PC-9 (cell line): ENCODE results near the gene KCNG1. TPM values are rescaled to one million over a fixed set of nuclear protein-coding genes. Genes with fewer than 3 reads are reported as not detected.

ENCODE experiments used
- BruUV-seq: library from RNA; stranded (reverse); fragments of 400-500 nt; replicated peaks from 2 replicates; lab custom pipeline; 2021; lab: Mats Ljungman, UMichigan
- CTCF ChIA-PET: fragments of 300-600 bp; sonication (Branson Sonifier 250); formaldehyde crosslinking; loops from one replicate; lab custom pipeline; 2022; ENCODE audit warnings: antibody characterized with exemption; lab: Charles Lee
- POLR2A ChIA-PET: fragments of 300-600 bp; sonication (Branson Sonifier 250); formaldehyde crosslinking; loops from one replicate; lab custom pipeline; 2022; ENCODE audit warnings: antibody characterized with exemption; ENCODE audit not compliant: unreplicated experiment; lab: Charles Lee
- DNase-seq, 2 experiments: peaks; one replicate each; pipeline versions ENCODE4 v3.0.0 to v3.0.0-alpha.2; 2015 to 2022; ENCODE audit warnings: mixed read lengths in 1 of 2
- H2AFZ ChIP-seq: fragments of 200-600 bp; sonication (generic); 2 replicates; pipeline ENCODE4 v1.8.1; 2017; ENCODE audit warnings: antibody characterized with exemption
- H3F3A ChIP-seq: fragments of 200-600 bp; sonication (generic); 2 replicates; pipeline ENCODE4 v1.8.1; 2017; ENCODE audit warnings: antibody characterized with exemption, mild to moderate bottlenecking, low read depth; ENCODE audit not compliant: insufficient read depth
- H3K27ac ChIP-seq: fragments of 200-600 bp; sonication (generic); 2 replicates; pipeline ENCODE4 v1.6.1; 2016; ENCODE audit warnings: mixed run types
- H3K27me3 ChIP-seq: fragments of 200-600 bp; sonication (generic); 2 replicates; pipeline ENCODE4 v1.6.1; 2016; ENCODE audit warnings: low read depth, mixed run types; ENCODE audit not compliant: insufficient read depth
- H3K36me3 ChIP-seq: fragments of 200-600 bp; sonication (generic); 2 replicates; pipeline ENCODE4 v1.6.1; 2016; ENCODE audit warnings: low read depth, mixed run types
- H3K4me1 ChIP-seq: fragments of 200-600 bp; sonication (generic); replicated peaks from 2 replicates; pipeline ENCODE4 v1.6.1; 2016; ENCODE audit warnings: mixed run types; ENCODE audit not compliant: insufficient read depth
- H3K4me2 ChIP-seq: fragments of 200-600 bp; sonication (generic); 2 replicates; pipeline ENCODE4 v1.6.1; 2017; ENCODE audit warnings: mixed run types
- H3K4me3 ChIP-seq: fragments of 200-600 bp; sonication (generic); 2 replicates; pipeline ENCODE4 v1.6.1; 2016; ENCODE audit warnings: mixed run types
- H3K79me2 ChIP-seq: fragments of 200-600 bp; sonication (generic); 2 replicates; pipeline ENCODE4 v1.6.1; 2017; ENCODE audit warnings: low read depth, mixed run types
- H3K9me2 ChIP-seq: fragments of 200-600 bp; sonication (generic); 2 replicates; pipeline ENCODE4 v1.8.1; 2017; ENCODE audit warnings: mild to moderate bottlenecking; ENCODE audit not compliant: insufficient read depth
- H3K9me3 ChIP-seq: fragments of 200-600 bp; sonication (generic); 2 replicates; pipeline ENCODE4 v1.8.1; 2016; ENCODE audit warnings: low read depth; ENCODE audit not compliant: insufficient read depth
- H4K20me1 ChIP-seq: fragments of 200-600 bp; sonication (generic); 2 replicates; pipeline ENCODE4 v1.8.1; 2017; ENCODE audit not compliant: insufficient read depth
- CTCF ChIP-seq: fragments of 200-600 bp; sonication (generic); conservative IDR thresholded peaks from 2 replicates; pipeline ENCODE4 v1.6.1; 2017; ENCODE audit warnings: mixed run types, antibody characterized with exemption, mild to moderate bottlenecking, moderate library complexity
- EZH2 ChIP-seq: fragments of 200-600 bp; sonication (generic); IDR thresholded peaks from 2 replicates; pipeline ENCODE4 v1.8.0; 2017; ENCODE audit warnings: antibody characterized with exemption, low read depth
- intact Hi-C: fragments of 100-400 bp; cut with micrococcal nuclease; formaldehyde crosslinking; loops from one replicate; pipeline ENCODE4 v1.10.0; 2022; ENCODE audit not compliant: unreplicated experiment
- total RNA-seq: library from RNA; stranded (reverse); gene quantifications from 2 replicates; pipeline ENCODE4 v1.2.3, GENCODE V29; 2021

Gene KCNG1
- total RNA-seq, 1 experiment from 2014 or later: not detected

GRCh38 chr20:51058017-51058416 is 35.1 kb upstream of the KCNG1 start:
- Histone ChIP-seq H3K4me2 (no peak overlapping the region), H2AFZ (no peak overlapping the region), H3K9me2 (no peaks in the 10 kb centered on the region), H3K4me1 (no peaks in the 10 kb centered on the region), H4K20me1 (no peaks in the 10 kb centered on the region), H3K4me3 (no peak overlapping the region), H3K79me2 (no peaks in the 10 kb centered on the region), H3K27ac (no peak overlapping the region), H3K9me3 (no peaks in the 10 kb centered on the region; the same call in 1 of the 2 replicates), H3K36me3 (no peaks in the 10 kb centered on the region), H3K27me3 (peaks cover 94% of the 10 kb centered on the region), H3F3A (no peaks in the 10 kb centered on the region)
- CTCF ChIA-PET: interaction anchor here (0.6 kb wide), 1 partner anchor 400 kb away, joined by 3 read pairs; no protein-coding TSS in a partner anchor
- TF ChIP-seq EZH2 (no peak; the same call in 1 of the 2 replicates), CTCF (no peak)
- BruUV-seq: no TSS peak
- POLR2A ChIA-PET: interaction anchor here (0.6 kb wide), 1 partner anchor 268 kb away, joined by 3 read pairs; no protein-coding TSS in a partner anchor
- intact Hi-C loops: no loop called here
- DNase-seq: no peak

GRCh38 chr20:51054233-51054632 is 31.3 kb upstream of the KCNG1 start:
- H3K9me2 ChIP-seq: no peaks in the 10 kb centered on the region
- H3K9me3 ChIP-seq: no peaks in the 10 kb centered on the region; the same call in 1 of the 2 replicates
- no peaks in the 10 kb centered on the region for H3K79me2 ChIP-seq
- ChIA-PET CTCF (no interaction called here), POLR2A (no interaction called here)
- BruUV-seq: no TSS peak
- intact Hi-C loops: no loop called here
- H4K20me1 ChIP-seq: no peaks in the 10 kb centered on the region
- no peak overlapping the region for H3K27ac ChIP-seq
- TF ChIP-seq EZH2: no peak
- no peak for TF ChIP-seq CTCF
- peaks cover 97% of the 10 kb centered on the region for H3K27me3 ChIP-seq
- H3K4me2 ChIP-seq: no peak overlapping the region
- no peak for DNase-seq
- H3K36me3 ChIP-seq: no peaks in the 10 kb centered on the region
- no peaks in the 10 kb centered on the region for H3K4me1 ChIP-seq
- H3K4me3 ChIP-seq: no peak overlapping the region
- H3F3A ChIP-seq: no peaks in the 10 kb centered on the region
- no peak overlapping the region for H2AFZ ChIP-seq

- Histone ChIP-seq H4K20me1 (no peaks in the 10 kb centered on the region), H3K79me2 (no peaks in the 10 kb centered on the region), H3F3A (no peaks in the 10 kb centered on the region), H3K27ac (no peak overlapping the region), H3K36me3 (no peaks in the 10 kb centered on the region), H2AFZ (no peak overlapping the region), H3K4me2 (no peak overlapping the region), H3K27me3 (peaks cover 84% of the 10 kb centered on the region), H3K9me2 (no peaks in the 10 kb centered on the region), H3K4me3 (no peak overlapping the region), H3K9me3 (no peaks in the 10 kb centered on the region), H3K4me1 (no peaks in the 10 kb centered on the region)
- CTCF ChIA-PET: interaction anchor here (0.6 kb wide), 1 partner anchor 397 kb away, joined by 3 read pairs; no protein-coding TSS in a partner anchor
- TF ChIP-seq CTCF: no peak
- BruUV-seq: no TSS peak
- intact Hi-C loops: no loop called here
- POLR2A ChIA-PET: no interaction called here
- DNase-seq: no peak
Measured at GRCh38 chr20:51050531-51051075, 27.7 kb upstream of the KCNG1 start.
